SH-SY5Y (cell line): ENCODE results near the gene SARDH.

ENCODE experiments used
- GATA2 ChIP-seq: IDR thresholded peaks from 2 replicates; pipeline ENCODE4 v1.6.1; 2011; ENCODE audit warnings: mild to moderate bottlenecking, low read depth, low read length
- GATA3 ChIP-seq: IDR thresholded peaks from 2 replicates; pipeline ENCODE4 v1.6.1; 2011; ENCODE audit warnings: low read depth, mild to moderate bottlenecking, low read length, moderate library complexity

DNA sequence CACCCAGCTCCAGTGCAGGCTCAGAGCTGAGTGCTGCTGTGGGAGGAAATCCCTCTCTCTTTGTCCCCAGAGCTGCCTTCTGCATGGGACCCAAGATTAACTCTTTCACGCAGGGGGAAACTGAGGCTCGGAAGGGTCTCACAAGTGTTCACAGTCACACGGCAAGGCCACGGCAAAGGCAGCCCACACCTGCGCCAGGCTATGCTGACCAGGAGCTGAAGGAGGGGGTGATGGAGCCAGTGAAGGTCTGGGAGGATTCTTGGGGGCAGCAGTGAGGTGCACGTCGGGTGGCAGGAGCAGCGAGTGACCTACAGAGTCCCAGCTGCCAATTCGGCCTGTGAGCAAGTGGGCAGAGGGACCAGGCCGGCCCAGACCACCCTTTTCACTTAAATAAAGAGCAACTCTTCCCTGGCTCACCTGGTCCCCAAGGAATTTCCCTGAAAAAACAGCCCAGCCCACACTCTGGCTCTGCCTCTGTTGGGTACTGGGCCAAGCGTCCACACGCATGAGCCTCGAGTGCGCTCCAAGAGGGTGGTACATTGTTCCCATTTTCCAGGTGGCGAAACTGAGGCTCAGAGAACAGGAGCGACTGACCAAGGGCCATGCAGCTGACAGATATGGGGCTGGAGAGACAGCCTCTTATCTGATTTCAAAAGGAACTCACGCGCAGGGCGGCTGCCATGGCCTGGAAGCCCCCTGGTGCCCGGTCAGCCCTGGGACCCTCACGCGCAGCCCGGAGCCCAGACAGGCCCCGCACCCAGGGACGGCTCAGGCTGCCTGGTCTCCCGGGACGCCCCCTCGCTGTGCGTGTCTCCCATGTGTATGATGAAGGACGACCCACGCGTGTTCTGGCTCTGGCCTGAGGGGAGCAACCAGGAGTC is 28.2 kb downstream of the SARDH start:
- TF ChIP-seq GATA2 (no peak), GATA3 (no peak)
